ENCODE measurements around the gene GPR17. TPM values are rescaled to one million over a fixed set of nuclear protein-coding genes. Genes with fewer than 3 reads are reported as not detected.

Gene GPR17
- total and polyA plus RNA-seq, 9 of the 15 experiments (the other 6 are each of a cell fraction or from before 2014, with no cell fraction given), result not detected

GRCh38 chr2:127665267-127665893 is 19.4 kb downstream of the GPR17 start:
- TF ChIP-seq ILF3 (IDR thresholded peaks at IDR 0.05; ENCODE audit: borderline replicate concordance) (no peak), HDAC1 (IDR thresholded peaks at IDR 0.05) (no peak), LCOR (CRISPR knock-in tag; IDR thresholded peaks at IDR 0.05) (no peak), BACH1 (tag; IDR thresholded peaks at IDR 0.05) (no peak), PHB (CRISPR knock-in tag; IDR thresholded peaks at IDR 0.05) (no peak), NFE2L1 (tag; IDR thresholded peaks at IDR 0.05; ENCODE audit: borderline replicate concordance, low read depth) (no peak), STAG1 (CRISPR knock-in tag; IDR thresholded peaks at IDR 0.05; ENCODE audit: borderline replicate concordance) (no peak), NR1H2 (CRISPR knock-in tag; IDR thresholded peaks at IDR 0.05) (no peak), IRF2 (CRISPR knock-in tag; IDR thresholded peaks at IDR 0.05) (no peak), ZNF75A (CRISPR knock-in tag; IDR thresholded peaks at IDR 0.05) (no peak), TEAD4 (IDR thresholded peaks at IDR 0.05; ENCODE audit: low read length) (no peak), TEAD4 (CRISPR knock-in tag; IDR thresholded peaks at IDR 0.05; ENCODE audit: borderline replicate concordance) (no peak), YY1 (IDR thresholded peaks at IDR 0.05; ENCODE audit: borderline replicate concordance in 1 of 3, control insufficient read depth in 1 of 3, extremely low read depth in 1 of 3, insufficient read depth in 3 of 3, insufficient read length in 1 of 3, insufficient replicate concordance in 2 of 3, low read depth in 1 of 3, low read length in 2 of 3) (no peak), GTF2E2 (tag; IDR thresholded peaks at IDR 0.05) (no peak), HINFP (tag; conservative IDR thresholded peaks at IDR 0.05; ENCODE audit: low read depth) (no peak), FIP1L1 (IDR thresholded peaks at IDR 0.05; ENCODE audit: low read depth, low read length, poor library complexity, severe bottlenecking) (no peak), KLF16 (IDR thresholded peaks at IDR 0.05) (no peak)
- TF ChIP-seq, protein P1, sequence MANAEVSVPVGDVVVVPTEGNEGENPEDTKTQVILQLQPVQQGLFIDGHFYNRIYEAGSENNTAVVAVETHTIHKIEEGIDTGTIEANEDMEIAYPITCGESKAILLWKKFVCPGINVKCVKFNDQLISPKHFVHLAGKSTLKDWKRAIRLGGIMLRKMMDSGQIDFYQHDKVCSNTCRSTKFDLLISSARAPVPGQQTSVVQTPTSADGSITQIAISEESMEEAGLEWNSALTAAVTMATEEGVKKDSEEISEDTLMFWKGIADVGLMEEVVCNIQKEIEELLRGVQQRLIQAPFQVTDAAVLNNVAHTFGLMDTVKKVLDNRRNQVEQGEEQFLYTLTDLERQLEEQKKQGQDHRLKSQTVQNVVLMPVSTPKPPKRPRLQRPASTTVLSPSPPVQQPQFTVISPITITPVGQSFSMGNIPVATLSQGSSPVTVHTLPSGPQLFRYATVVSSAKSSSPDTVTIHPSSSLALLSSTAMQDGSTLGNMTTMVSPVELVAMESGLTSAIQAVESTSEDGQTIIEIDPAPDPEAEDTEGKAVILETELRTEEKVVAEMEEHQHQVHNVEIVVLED (CRISPR knock-in tag; IDR thresholded peaks at IDR 0.05), result no peak
- no peaks in the 10 kb centered on the region for H3K9me1 ChIP-seq (ENCODE audit: control insufficient read depth, insufficient read depth, low read length)
- ChIA-PET CTCF (ENCODE audit: low intra/inter-chr PET ratio) (no interaction called here), POLR2A (interaction anchor here (1.5 kb wide), 1 partner anchor 11 kb away, joined by 3 read pairs; no protein-coding TSS in a partner anchor)
- no peak for ATAC-seq
- no TSS peak for BruUV-seq (replicated peaks)
- H3K9me3 ChIP-seq (replicated peaks; ENCODE audit: control insufficient read depth, insufficient read depth, low read depth, low read length), result no peaks in the 10 kb centered on the region
- no peak overlapping the region for H2AFZ ChIP-seq (ENCODE audit: low read depth, low read length)
- 2% methylated on average over 8 of the region's 8 CpGs for WGBS (ENCODE audit: insufficient coverage, low coverage, missing lambda C conversion rate)
- no peak overlapping the region for H3K9ac ChIP-seq (ENCODE audit: insufficient read depth in 1 of 2, low read depth in 2 of 2, low read length in 2 of 2)
- in situ Hi-C loops (cut with MboI), result no loop called here
- no peak overlapping the region for H3K4me3 ChIP-seq
- H3K27me3 ChIP-seq (ENCODE audit: control insufficient read depth in 2 of 2, insufficient read depth in 2 of 2, low read length in 2 of 2), result peaks cover 41 to 49% of the 10 kb centered on the region in 2 experiments
- peaks cover 2 to 8% of the 10 kb centered on the region in 2 experiments; a peak in 3 of 5 replicates for H3K4me1 ChIP-seq (replicated peaks in 1 of 2; ENCODE audit: control insufficient read depth in 2 of 2, insufficient read depth in 2 of 2, low read length in 2 of 2)
- H4K20me1 ChIP-seq (replicated peaks; ENCODE audit: control insufficient read depth, insufficient read depth, low read length), result no peaks in the 10 kb centered on the region; the same call in 1 of the 2 replicates
- H3K79me2 ChIP-seq (ENCODE audit: control insufficient read depth, insufficient read depth, low read length), result no peaks in the 10 kb centered on the region
- FAIRE-seq, result no peak
- no peaks in the 10 kb centered on the region for H3K36me3 ChIP-seq (ENCODE audit: control insufficient read depth, insufficient read depth, low read length)
- intact Hi-C loops (cut with micrococcal nuclease), result no loop called here
- H3K27ac ChIP-seq (ENCODE audit: extremely low read depth, low read depth, low read length), result no peak overlapping the region
- DNase-seq (ENCODE audit: extremely low read depth in 1 of 4, low spot score in 3 of 4), result no peak
- H3K4me2 ChIP-seq (ENCODE audit: insufficient read depth, low read length), result no peak overlapping the region

Measured in K562 (cell line).